Right lobe of liver (tissue), 6 donors: ENCODE data around the gene METTL25. TPM values are rescaled to one million over a fixed set of nuclear protein-coding genes. Genes with fewer than 3 reads are reported as not detected.

Experiments
- ATAC-seq, 4 donors: fragments of 200-7000 bp; cut with Tn5 transposase; one replicate each; pipeline ENCODE4 v1.9.1; 2020; ENCODE audit warnings: mild to moderate bottlenecking in 4 of 4, moderate library complexity in 4 of 4
- DNase-seq, 3 donors: peaks; one replicate each; pipeline ENCODE4 v3.0.0-alpha.2; 2020
- H3K27ac ChIP-seq, 3 donors: fragments of 200-600 bp; one replicate each; pipeline ENCODE4 v1.8.0; 2022
- H3K27me3 ChIP-seq, 2 donors: fragments of 200-600 bp; one replicate each; pipeline ENCODE4 v1.8.0; 2022
- H3K36me3 ChIP-seq, 4 donors: fragments of 200-600 bp; sonication (generic) in 1 of 4; one replicate each; pipeline versions ENCODE4 v1.5.1 to v1.8.0; 2017 to 2022; ENCODE audit warnings: control low read depth in 1 of 4
- H3K4me1 ChIP-seq, 4 donors: fragments of 200-600 bp; sonication (generic) in 1 of 4; one replicate each; pipeline versions ENCODE4 v1.5.1 to v1.8.0; 2017 to 2022; ENCODE audit warnings: control low read depth in 1 of 4
- H3K4me3 ChIP-seq, 3 donors: fragments of 200-600 bp; one replicate each; pipeline ENCODE4 v1.8.0; 2022
- H3K9me3 ChIP-seq, 4 donors: fragments of 200-600 bp; sonication (generic) in 1 of 4; one replicate each; pipeline versions ENCODE4 v1.5.1 to v1.8.0; 2017 to 2022; ENCODE audit warnings: control low read depth in 1 of 4
- CTCF ChIP-seq, 4 donors: fragments of 200-600 bp in 3 of 4; fragments of 450-650 bp in 1 of 4; IDR thresholded peaks; one replicate each; pipeline versions ENCODE4 v1.5.1 to v1.8.0; 2016 to 2022; ENCODE audit warnings: antibody characterized with exemption in 4 of 4, mild to moderate bottlenecking in 2 of 4
- POLR2A ChIP-seq: fragments of 450-650 bp; IDR thresholded peaks from one replicate; pipeline ENCODE4 v1.6.1; 2017; ENCODE audit warnings: antibody characterized with exemption, mild to moderate bottlenecking
- WGBS: methylation state at CpG from one replicate; pipeline ENCODE4 v1.1.6; 2018; ENCODE audit warnings: low coverage, low lambda C conversion rate; ENCODE audit not compliant: insufficient coverage; ENCODE audit errors: missing lambda C conversion rate; 5-methylcytosine and 5-hydroxymethylcytosine counted together
- intact Hi-C, 2 donors: fragments of 100-400 bp; cut with DNase I; formaldehyde crosslinking; loops; one replicate each; pipeline versions ENCODE4 v1.11.2 to v1.14.1; 2022
- total RNA-seq, 6 experiments: library from RNA; depleted of rRNA in 2 of 6; stranded (reverse); fragments of >200 nt in 2 of 6; fragmentation: NEBNext Ultra II Directional in 3 of 6; extraction: Animal tissue kit (Norgen Biotek cat#: 25700) in 3 of 6; gene quantifications; one replicate each; pipeline versions ENCODE4 v1.1.0 to v1.2.4, GENCODE V29; 2016 to 2023
- donor health status: DM: no; HTN: yes; CAD: no.
- donor health status: DM: no; HTN: no; CAD: no.
- donor health status: DM: no; HTN: no; CAD: no.
- donor health status: DM: no; HTN: yes; CAD: no.
- donor health status: DM: no; HTN: yes; CAD: no.

Gene METTL25
- total RNA-seq, 6 experiments from 2014 or later: 3.1 to 9.8 (median 5.4) TPM

GRCh38 chr12:82426081-82426480 is 67.8 kb downstream of the METTL25 start:
- Histone ChIP-seq H3K9me3 (no peaks in the 10 kb centered on the region), H3K4me3 (no peak overlapping the region), H3K36me3 (no peaks in the 10 kb centered on the region), H3K27me3 (no peaks in the 10 kb centered on the region), H3K27ac (no peak overlapping the region), H3K4me1 (no peaks in the 10 kb centered on the region)
- no peak for TF ChIP-seq CTCF (IDR thresholded peaks at IDR 0.05)
- no peak for TF ChIP-seq POLR2A
- ATAC-seq: no peak
- intact Hi-C loops: no loop called here
- no peak for DNase-seq
- WGBS: 79% methylated on average over 2 of the region's 4 CpGs

- no peak for TF ChIP-seq POLR2A
- TF ChIP-seq CTCF (IDR thresholded peaks at IDR 0.05): no peak
- Histone ChIP-seq H3K27ac (no peak overlapping the region), H3K36me3 (no peaks in the 10 kb centered on the region), H3K9me3 (no peaks in the 10 kb centered on the region), H3K4me1 (no peaks in the 10 kb centered on the region), H3K4me3 (no peak overlapping the region), H3K27me3 (no peaks in the 10 kb centered on the region)
- 86% methylated on average over 2 of the region's 2 CpGs for WGBS
- DNase-seq: no peak
- ATAC-seq: no peak
- intact Hi-C loops: no loop called here
Measured at GRCh38 chr12:82426586-82426985, 68.3 kb downstream of the METTL25 start.

- H3K27me3 ChIP-seq: no peaks in the 10 kb centered on the region
- H3K9me3 ChIP-seq: no peaks in the 10 kb centered on the region
- H3K4me1 ChIP-seq: no peaks in the 10 kb centered on the region
- intact Hi-C loops: no loop called here
- WGBS: 79% methylated on average over 3 of the region's 3 CpGs
- TF ChIP-seq CTCF (IDR thresholded peaks at IDR 0.05): no peak
- no peak for TF ChIP-seq POLR2A
- no peaks in the 10 kb centered on the region for H3K36me3 ChIP-seq
- H3K27ac ChIP-seq: no peak overlapping the region
- H3K4me3 ChIP-seq: no peak overlapping the region
- ATAC-seq (no peak), DNase-seq (no peak)
Measured at GRCh38 chr12:82430541-82431145, 72.3 kb downstream of the METTL25 start.

- TF ChIP-seq POLR2A (no peak), CTCF (IDR thresholded peaks at IDR 0.05) (no peak)
- ATAC-seq (no peak), DNase-seq (no peak)
- no peaks in the 10 kb centered on the region for H3K27me3 ChIP-seq
- intact Hi-C loops: no loop called here
- no peaks in the 10 kb centered on the region for H3K9me3 ChIP-seq
- WGBS: 85% methylated on average over 2 of the region's 2 CpGs
- no peaks in the 10 kb centered on the region for H3K4me1 ChIP-seq
- no peaks in the 10 kb centered on the region for H3K36me3 ChIP-seq
- no peak overlapping the region for H3K4me3 ChIP-seq
- no peak overlapping the region for H3K27ac ChIP-seq
Measured at GRCh38 chr12:82434392-82434911, 76.1 kb downstream of the METTL25 start.
